ENCODE measurements around the gene GAPT. TPM values are rescaled to one million over a fixed set of nuclear protein-coding genes. Genes with fewer than 3 reads are reported as not detected.

GAPT gene
- total and polyA plus RNA-seq, 3 donors from 2014 or later, result 0.58 to 1.9 (median 0.62) TPM

- Histone ChIP-seq H3K4me1 (no peaks in the 10 kb centered on the region), H3K27ac (no peak overlapping the region), H3K4me3 (no peak overlapping the region), H3K9me3 (no peaks in the 10 kb centered on the region), H3K36me3 (ENCODE audit: low read depth, missing control alignments) (no peaks in the 10 kb centered on the region), H3K27me3 (no peaks in the 10 kb centered on the region)
- intact Hi-C loops (cut with DNase I; ENCODE audit: low total_unique reads), result loop anchor here (5.0 kb wide), 1 partner anchor 950 kb away; no protein-coding TSS in a partner anchor
- 54 to 89% methylated on average over 4 of the region's 4 CpGs for WGBS, 2 donors
- DNase-seq, result no peak
- TF ChIP-seq CTCF (IDR thresholded peaks at IDR 0.05) (no peak), POLR2A (IDR thresholded peaks at IDR 0.05) (no peak)
Observed at GRCh38 chr5:58457050-58457449, 34.2 kb upstream of the GAPT start.

- Histone ChIP-seq H3K36me3 (ENCODE audit: low read depth, missing control alignments) (no peaks in the 10 kb centered on the region), H3K27ac (no peak overlapping the region), H3K9me3 (no peaks in the 10 kb centered on the region), H3K4me3 (peak overlapping the region; percentile 78 to 83), H3K4me1 (no peaks in the 10 kb centered on the region), H3K27me3 (no peaks in the 10 kb centered on the region)
- intact Hi-C loops (cut with DNase I; ENCODE audit: low total_unique reads), result loop anchor here (5.0 kb wide), 1 partner anchor 951 kb away; no protein-coding TSS in a partner anchor
- no peak for DNase-seq
- TF ChIP-seq CTCF (IDR thresholded peaks at IDR 0.05), result no peak
- no peak for TF ChIP-seq POLR2A (IDR thresholded peaks at IDR 0.05)
- WGBS, 2 donors, result 34 to 65% methylated on average over 7 of the region's 7 CpGs
Observed at GRCh38 chr5:58458141-58458742, 33.0 kb upstream of the GAPT start.

- Histone ChIP-seq H3K27ac (no peak overlapping the region), H3K27me3 (no peaks in the 10 kb centered on the region), H3K9me3 (no peaks in the 10 kb centered on the region), H3K36me3 (ENCODE audit: low read depth, missing control alignments) (no peaks in the 10 kb centered on the region), H3K4me1 (no peaks in the 10 kb centered on the region), H3K4me3 (peak overlapping the region; percentile 78 to 83)
- intact Hi-C loops (cut with DNase I; ENCODE audit: low total_unique reads), result loop anchor here (5.0 kb wide), 1 partner anchor 951 kb away; no protein-coding TSS in a partner anchor
- TF ChIP-seq CTCF (IDR thresholded peaks at IDR 0.05) (no peak), POLR2A (IDR thresholded peaks at IDR 0.05) (no peak)
- 9 to 15% methylated on average over 9 of the region's 9 CpGs for WGBS, 2 donors
- no peak for DNase-seq
Observed at GRCh38 chr5:58458743-58459145, 32.5 kb upstream of the GAPT start.

- TF ChIP-seq POLR2A (IDR thresholded peaks at IDR 0.05), result no peak
- no peak for TF ChIP-seq CTCF (IDR thresholded peaks at IDR 0.05)
- peak overlapping the region; percentile 78 to 83 for H3K4me3 ChIP-seq
- H3K36me3 ChIP-seq (ENCODE audit: low read depth, missing control alignments), result no peaks in the 10 kb centered on the region
- H3K27me3 ChIP-seq, result no peaks in the 10 kb centered on the region
- H3K27ac ChIP-seq, result peak overlapping the region; percentile 82 to 95
- 0 to 1% methylated on average over 19 to 52 of the region's 57 CpGs for WGBS, 2 donors
- no peaks in the 10 kb centered on the region for H3K9me3 ChIP-seq
- intact Hi-C loops (cut with DNase I; ENCODE audit: low total_unique reads), result loop anchor here (5.0 kb wide), 3 partner anchors 677 to 1162 kb away; no protein-coding TSS in a partner anchor
- H3K4me1 ChIP-seq, result no peaks in the 10 kb centered on the region
- peak; percentile 52 for DNase-seq
Observed at GRCh38 chr5:58459146-58460001, 31.9 kb upstream of the GAPT start.
